ENCODE data around the gene APOD.
"Not testable (repeated sequence)": the region's sequence is repeated elsewhere in the genome, so short reads cannot be mapped to it uniquely, and the experiment has no call there.

DNA sequence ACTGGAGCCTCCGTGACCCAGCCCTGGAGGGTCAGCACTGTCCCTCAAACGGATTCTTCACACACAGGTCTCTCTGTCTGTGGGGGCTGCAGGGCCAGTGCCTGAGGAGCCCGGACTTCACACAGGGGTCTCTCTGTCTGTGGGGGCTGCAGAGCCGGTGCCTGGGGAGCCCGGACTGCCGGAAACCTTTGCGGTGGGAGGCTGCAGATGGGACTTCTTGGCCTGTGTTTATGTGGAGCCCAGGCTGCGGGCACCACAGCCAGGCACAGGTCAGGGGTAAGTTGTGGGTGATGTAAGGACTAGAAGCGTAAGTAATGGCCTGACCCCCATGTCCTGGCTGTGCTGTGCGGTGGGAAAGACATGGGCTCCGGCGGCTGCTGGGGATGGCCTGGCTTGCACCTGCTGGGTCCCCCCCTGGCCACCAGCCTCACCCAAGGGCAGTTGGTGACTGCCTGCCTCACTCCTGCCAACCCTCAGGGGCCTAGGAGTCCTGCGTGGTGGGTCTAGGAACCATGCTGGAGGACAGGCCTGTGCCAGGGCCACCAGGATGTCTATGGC, 47.3 kb upstream of the APOD start:
- TF ChIP-seq POLR3A (IDR thresholded peaks at IDR 0.05; ENCODE audit: borderline replicate concordance, extremely low read depth, insufficient read depth, insufficient read length); POLR2AphosphoS2 (IDR thresholded peaks at IDR 0.05; ENCODE audit: low read length): not testable (repeated sequence)
